Skeletal muscle tissue (tissue), 4 donors: ENCODE measurements around the gene CALHM5. TPM values are rescaled to one million over a fixed set of nuclear protein-coding genes. Genes with fewer than 3 reads are reported as not detected.

ENCODE experiments used
- H3K27ac ChIP-seq: one replicate; pipeline ENCODE4 v1.7.0; 2013; ENCODE audit warnings: mild to moderate bottlenecking, low read depth, low read length, inconsistent platforms
- H3K27me3 ChIP-seq, 3 donors: one replicate each; pipeline ENCODE4 v1.7.0; 2013; ENCODE audit warnings: low read length in 3 of 3; ENCODE audit not compliant: control insufficient read depth in 3 of 3, insufficient read depth in 3 of 3
- H3K36me3 ChIP-seq, 3 donors: one replicate each; pipeline ENCODE4 v1.7.0; 2013; ENCODE audit warnings: low read length in 3 of 3; ENCODE audit not compliant: control insufficient read depth in 3 of 3, insufficient read depth in 3 of 3
- H3K4me1 ChIP-seq, 3 donors: one replicate each; pipeline ENCODE4 v1.7.0; 2013; ENCODE audit warnings: low read length in 3 of 3, mild to moderate bottlenecking in 3 of 3; ENCODE audit not compliant: control insufficient read depth in 3 of 3, insufficient read depth in 3 of 3
- H3K4me3 ChIP-seq, 3 donors: one replicate each; pipeline ENCODE4 v1.7.0; 2013; ENCODE audit warnings: low read length in 3 of 3
- H3K9ac ChIP-seq, 3 donors: one replicate each; pipeline ENCODE4 v1.7.0; 2013; ENCODE audit warnings: low read length in 3 of 3, mild to moderate bottlenecking in 3 of 3, moderate library complexity in 2 of 3, low read depth in 1 of 3
- H3K9me3 ChIP-seq, 3 donors: one replicate each; pipeline ENCODE4 v1.7.0; 2013; ENCODE audit warnings: low read length in 3 of 3; ENCODE audit not compliant: control insufficient read depth in 3 of 3
- total RNA-seq: library from RNA; depleted of rRNA; stranded (reverse); fragments of >200 nt; gene quantifications from one replicate; pipeline ENCODE4 v1.2.3, GENCODE V29; 2014
- donor health status: Osteomylitis.

The CALHM5 gene
- total RNA-seq, 1 donor from 2014 or later: 4.2 TPM

GRCh38 chr6:116543149-116543548, 31.7 kb downstream of the CALHM5 start:
- Histone ChIP-seq H3K9ac (no peak overlapping the region), H3K4me3 (no peak overlapping the region), H3K27me3 (no peaks in the 10 kb centered on the region), H3K9me3 (no peaks in the 10 kb centered on the region), H3K27ac (no peak overlapping the region), H3K36me3 (no peaks in the 10 kb centered on the region), H3K4me1 (no peaks in the 10 kb centered on the region)

- H3K9me3 ChIP-seq: no peaks in the 10 kb centered on the region
- H3K4me3 ChIP-seq: no peak within 1 kb of the TSS
- H3K27me3 ChIP-seq: no peaks in the 10 kb centered on the region
- no peak within 1 kb of the TSS for H3K27ac ChIP-seq
- H3K36me3 ChIP-seq: no peaks in the 10 kb centered on the region
- H3K4me1 ChIP-seq: no peaks in the 10 kb centered on the region
- no peak within 1 kb of the TSS for H3K9ac ChIP-seq
These were observed 34.2 kb downstream of the CALHM5 start, which contains the start of gene TRAPPC3L for GRCh38 chr6:116545651-116546050. TSS of gene TRAPPC3L (minus strand) at chr6:116545684. CDS start at chr6:116545514, 170 bp downstream.

GRCh38 chr6:116547358-116547757, 35.9 kb downstream of the CALHM5 start:
- no peak overlapping the region for H3K27ac ChIP-seq
- H3K9ac ChIP-seq: no peak overlapping the region
- no peak overlapping the region for H3K4me3 ChIP-seq
- H3K9me3 ChIP-seq: no peaks in the 10 kb centered on the region
- H3K27me3 ChIP-seq: no peaks in the 10 kb centered on the region
- H3K4me1 ChIP-seq: no peaks in the 10 kb centered on the region
- no peaks in the 10 kb centered on the region for H3K36me3 ChIP-seq

GRCh38 chr6:116550796-116551195, 39.4 kb downstream of the CALHM5 start:
- no peak overlapping the region for H3K4me3 ChIP-seq
- no peaks in the 10 kb centered on the region for H3K9me3 ChIP-seq
- H3K36me3 ChIP-seq: no peaks in the 10 kb centered on the region
- no peaks in the 10 kb centered on the region for H3K27me3 ChIP-seq
- no peak overlapping the region for H3K27ac ChIP-seq
- H3K4me1 ChIP-seq: no peaks in the 10 kb centered on the region
- H3K9ac ChIP-seq: no peak overlapping the region

- Histone ChIP-seq H3K36me3 (no peaks in the 10 kb centered on the region), H3K27me3 (no peaks in the 10 kb centered on the region), H3K4me3 (no peak within 1 kb of the TSS), H3K9me3 (no peaks in the 10 kb centered on the region), H3K9ac (no peak within 1 kb of the TSS), H3K27ac (no peak within 1 kb of the TSS), H3K4me1 (peaks cover 0 to 3% (median 0%) of the 10 kb centered on the region in 3 donors)
These were observed 42.0 kb downstream of the CALHM5 start, which contains the start of gene CALHM4 for GRCh38 chr6:116553451-116553850. TSS of gene CALHM4 (plus strand) at chr6:116553751. CDS start at chr6:116553794, 43 bp downstream.

- Histone ChIP-seq H3K27me3 (no peaks in the 10 kb centered on the region), H3K27ac (no peak overlapping the region), H3K4me3 (no peak overlapping the region), H3K9me3 (no peaks in the 10 kb centered on the region), H3K4me1 (peaks cover 0 to 3% (median 0%) of the 10 kb centered on the region in 3 donors), H3K36me3 (no peaks in the 10 kb centered on the region), H3K9ac (no peak overlapping the region)
These were observed 44.6 kb downstream of the CALHM5 start for GRCh38 chr6:116556065-116556464.

GRCh38 chr6:116556814-116557415, 45.5 kb downstream of the CALHM5 start:
- Histone ChIP-seq H3K27ac (no peak overlapping the region), H3K4me1 (peaks cover 0 to 3% (median 0%) of the 10 kb centered on the region in 3 donors), H3K9ac (no peak overlapping the region)

GRCh38 chr6:116557893-116558292, 46.5 kb downstream of the CALHM5 start:
- H3K4me3 ChIP-seq: no peak overlapping the region
- H3K27ac ChIP-seq: no peak overlapping the region
- H3K9me3 ChIP-seq: no peaks in the 10 kb centered on the region
- H3K4me1 ChIP-seq: peaks cover 0 to 3% (median 0%) of the 10 kb centered on the region in 3 donors
- no peaks in the 10 kb centered on the region for H3K27me3 ChIP-seq
- no peak overlapping the region for H3K9ac ChIP-seq
- no peaks in the 10 kb centered on the region for H3K36me3 ChIP-seq

More at GRCh38 chr6:116556814-116557415, 45.5 kb downstream of the CALHM5 start:
- H3K9me3 ChIP-seq: no peaks in the 10 kb centered on the region
- H3K27me3 ChIP-seq: no peaks in the 10 kb centered on the region
- no peaks in the 10 kb centered on the region for H3K36me3 ChIP-seq
- no peak overlapping the region for H3K4me3 ChIP-seq

- Histone ChIP-seq H3K4me1 (peaks cover 0 to 3% (median 1%) of the 10 kb centered on the region in 3 donors), H3K36me3 (no peaks in the 10 kb centered on the region), H3K9ac (no peak overlapping the region), H3K27me3 (no peaks in the 10 kb centered on the region), H3K4me3 (no peak overlapping the region), H3K9me3 (no peaks in the 10 kb centered on the region), H3K27ac (no peak overlapping the region)
These were observed 48.7 kb downstream of the CALHM5 start for GRCh38 chr6:116560130-116560529.

GRCh38 chr6:116561377-116562018, 50.1 kb downstream of the CALHM5 start:
- H3K4me3 ChIP-seq: peak overlapping the region; percentile 39 to 54 (median 42)
- no peak overlapping the region for H3K27ac ChIP-seq
- no peaks in the 10 kb centered on the region for H3K9me3 ChIP-seq
- peak overlapping the region; percentile 11 to 68 (median 12) for H3K9ac ChIP-seq
- no peaks in the 10 kb centered on the region for H3K36me3 ChIP-seq
- H3K4me1 ChIP-seq: peaks cover 3 to 8% (median 6%) of the 10 kb centered on the region in 3 donors
- H3K27me3 ChIP-seq: no peaks in the 10 kb centered on the region
